ENCODE measurements around the gene PWP2.

DNA sequence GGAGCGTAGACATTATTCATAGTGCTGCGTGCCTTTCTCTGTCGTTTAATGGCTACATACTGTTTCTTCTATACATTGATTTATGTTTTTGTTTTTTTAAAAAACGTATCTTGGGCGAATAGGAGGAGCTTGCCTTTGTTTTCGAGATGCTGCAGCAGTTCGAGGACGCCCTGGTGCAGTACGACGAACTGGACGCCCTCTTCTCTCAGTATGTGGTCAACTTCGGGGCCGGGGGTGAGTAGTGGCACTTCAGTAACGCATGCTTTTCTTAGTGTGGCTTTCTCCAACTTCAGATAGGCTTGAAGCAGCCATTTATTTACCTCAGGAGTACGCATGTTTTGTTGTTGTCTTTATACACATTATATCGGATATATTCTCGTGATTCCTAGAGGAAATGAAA is 48.2 kb upstream of the PWP2 start:
- TF ChIP-seq, protein P1, sequence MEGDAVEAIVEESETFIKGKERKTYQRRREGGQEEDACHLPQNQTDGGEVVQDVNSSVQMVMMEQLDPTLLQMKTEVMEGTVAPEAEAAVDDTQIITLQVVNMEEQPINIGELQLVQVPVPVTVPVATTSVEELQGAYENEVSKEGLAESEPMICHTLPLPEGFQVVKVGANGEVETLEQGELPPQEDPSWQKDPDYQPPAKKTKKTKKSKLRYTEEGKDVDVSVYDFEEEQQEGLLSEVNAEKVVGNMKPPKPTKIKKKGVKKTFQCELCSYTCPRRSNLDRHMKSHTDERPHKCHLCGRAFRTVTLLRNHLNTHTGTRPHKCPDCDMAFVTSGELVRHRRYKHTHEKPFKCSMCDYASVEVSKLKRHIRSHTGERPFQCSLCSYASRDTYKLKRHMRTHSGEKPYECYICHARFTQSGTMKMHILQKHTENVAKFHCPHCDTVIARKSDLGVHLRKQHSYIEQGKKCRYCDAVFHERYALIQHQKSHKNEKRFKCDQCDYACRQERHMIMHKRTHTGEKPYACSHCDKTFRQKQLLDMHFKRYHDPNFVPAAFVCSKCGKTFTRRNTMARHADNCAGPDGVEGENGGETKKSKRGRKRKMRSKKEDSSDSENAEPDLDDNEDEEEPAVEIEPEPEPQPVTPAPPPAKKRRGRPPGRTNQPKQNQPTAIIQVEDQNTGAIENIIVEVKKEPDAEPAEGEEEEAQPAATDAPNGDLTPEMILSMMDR (IDR thresholded peaks at IDR 0.05; ENCODE audit: low read depth, low read length, missing input control), result no peak
- TF ChIP-seq RAD21 (IDR thresholded peaks at IDR 0.05) (no peak), GABPA (IDR thresholded peaks at IDR 0.05 in 1 of 2, conservative IDR thresholded peaks at IDR 0.05 in 1 of 2) (no peak), TAF1 (conservative IDR thresholded peaks at IDR 0.05) (no peak), JUND (IDR thresholded peaks at IDR 0.05) (no peak), SP1 (IDR thresholded peaks at IDR 0.05) (no peak), RXRA (IDR thresholded peaks at IDR 0.05) (no peak), FOXA1 (IDR thresholded peaks at IDR 0.05) (no peak)
- TF ChIP-seq, protein P2, sequence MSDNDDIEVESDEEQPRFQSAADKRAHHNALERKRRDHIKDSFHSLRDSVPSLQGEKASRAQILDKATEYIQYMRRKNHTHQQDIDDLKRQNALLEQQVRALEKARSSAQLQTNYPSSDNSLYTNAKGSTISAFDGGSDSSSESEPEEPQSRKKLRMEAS (IDR thresholded peaks at IDR 0.05), result no peak
- TF ChIP-seq, protein P3, sequence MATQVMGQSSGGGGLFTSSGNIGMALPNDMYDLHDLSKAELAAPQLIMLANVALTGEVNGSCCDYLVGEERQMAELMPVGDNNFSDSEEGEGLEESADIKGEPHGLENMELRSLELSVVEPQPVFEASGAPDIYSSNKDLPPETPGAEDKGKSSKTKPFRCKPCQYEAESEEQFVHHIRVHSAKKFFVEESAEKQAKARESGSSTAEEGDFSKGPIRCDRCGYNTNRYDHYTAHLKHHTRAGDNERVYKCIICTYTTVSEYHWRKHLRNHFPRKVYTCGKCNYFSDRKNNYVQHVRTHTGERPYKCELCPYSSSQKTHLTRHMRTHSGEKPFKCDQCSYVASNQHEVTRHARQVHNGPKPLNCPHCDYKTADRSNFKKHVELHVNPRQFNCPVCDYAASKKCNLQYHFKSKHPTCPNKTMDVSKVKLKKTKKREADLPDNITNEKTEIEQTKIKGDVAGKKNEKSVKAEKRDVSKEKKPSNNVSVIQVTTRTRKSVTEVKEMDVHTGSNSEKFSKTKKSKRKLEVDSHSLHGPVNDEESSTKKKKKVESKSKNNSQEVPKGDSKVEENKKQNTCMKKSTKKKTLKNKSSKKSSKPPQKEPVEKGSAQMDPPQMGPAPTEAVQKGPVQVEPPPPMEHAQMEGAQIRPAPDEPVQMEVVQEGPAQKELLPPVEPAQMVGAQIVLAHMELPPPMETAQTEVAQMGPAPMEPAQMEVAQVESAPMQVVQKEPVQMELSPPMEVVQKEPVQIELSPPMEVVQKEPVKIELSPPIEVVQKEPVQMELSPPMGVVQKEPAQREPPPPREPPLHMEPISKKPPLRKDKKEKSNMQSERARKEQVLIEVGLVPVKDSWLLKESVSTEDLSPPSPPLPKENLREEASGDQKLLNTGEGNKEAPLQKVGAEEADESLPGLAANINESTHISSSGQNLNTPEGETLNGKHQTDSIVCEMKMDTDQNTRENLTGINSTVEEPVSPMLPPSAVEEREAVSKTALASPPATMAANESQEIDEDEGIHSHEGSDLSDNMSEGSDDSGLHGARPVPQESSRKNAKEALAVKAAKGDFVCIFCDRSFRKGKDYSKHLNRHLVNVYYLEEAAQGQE (IDR thresholded peaks at IDR 0.05), result no peak

Measured in liver (tissue), 3 donors.